Activated CD4-positive, alpha-beta T cell treated with anti-CD3 and anti-CD28 coated beads, Interleukin-2, amount 50 U/mL, for 4 hours (primary cell): ENCODE measurements around the gene EIF6.

ENCODE experiments used
- DNase-seq, 2 experiments: peaks; one replicate each; pipeline ENCODE4 v3.0.0-alpha.2; 2020

EIF6 gene

GRCh38 chr20:35293303-35294292 is 9.0 kb upstream of the EIF6 start:
- DNase-seq, result no peak

GRCh38 chr20:35292504-35293285 is 8.1 kb upstream of the EIF6 start:
- no peak for DNase-seq

- DNase-seq, result no peak
Measured at GRCh38 chr20:35291654-35292503, 7.3 kb upstream of the EIF6 start, which contains the start of gene FAM83C. Gene FAM83C, minus strand, starts transcription at chr20:35292425. Its CDS starts 121 bp downstream, at chr20:35292304.

- no peak for DNase-seq
Measured at GRCh38 chr20:35290887-35291417, 6.4 kb upstream of the EIF6 start.

- no peak for DNase-seq
Measured at GRCh38 chr20:35290186-35290886, 5.8 kb upstream of the EIF6 start.

- no peak for DNase-seq
Measured at GRCh38 chr20:35288325-35289060, 3.9 kb upstream of the EIF6 start.

- no peak for DNase-seq
Measured at GRCh38 chr20:35287509-35288324, 3.1 kb upstream of the EIF6 start.

GRCh38 chr20:35286899-35287508 is 2.4 kb upstream of the EIF6 start:
- no peak for DNase-seq

GRCh38 chr20:35286077-35286898 is 1.7 kb upstream of the EIF6 start:
- no peak for DNase-seq

GRCh38 chr20:35285806-35286076 is 1.2 kb upstream of the EIF6 start:
- no peak for DNase-seq

GRCh38 chr20:35284992-35285805 is 627 bp upstream of the EIF6 start:
- DNase-seq, result no peak

- no peak for DNase-seq
Measured at GRCh38 chr20:35283441-35284266, 918 bp downstream of the EIF6 start.

- no peak for DNase-seq
Measured at GRCh38 chr20:35281506-35282101, 3.0 kb downstream of the EIF6 start.

- no peak for DNase-seq
Measured at GRCh38 chr20:35280523-35280922, 4.0 kb downstream of the EIF6 start.

GRCh38 chr20:35279533-35280174 is 4.9 kb downstream of the EIF6 start:
- DNase-seq, result no peak

- DNase-seq, result no peak
Measured at GRCh38 chr20:35279040-35279439, 5.5 kb downstream of the EIF6 start.
